GM18873 (cell line): ENCODE data around the gene CPZ.
"Not testable (repeated sequence)": the region's sequence is repeated elsewhere in the genome, so short reads cannot be mapped to it uniquely, and the experiment has no call there.

Experiments used
- ATAC-seq: cut with Tn5 transposase; IDR thresholded peaks from one replicate; pipeline ENCODE4 v1.9.1; 2021; ENCODE audit warnings: mild to moderate bottlenecking, moderate library complexity, moderate number of reproducible peaks; ENCODE audit not compliant: unreplicated experiment, low FRiP score

The CPZ gene

DNA sequence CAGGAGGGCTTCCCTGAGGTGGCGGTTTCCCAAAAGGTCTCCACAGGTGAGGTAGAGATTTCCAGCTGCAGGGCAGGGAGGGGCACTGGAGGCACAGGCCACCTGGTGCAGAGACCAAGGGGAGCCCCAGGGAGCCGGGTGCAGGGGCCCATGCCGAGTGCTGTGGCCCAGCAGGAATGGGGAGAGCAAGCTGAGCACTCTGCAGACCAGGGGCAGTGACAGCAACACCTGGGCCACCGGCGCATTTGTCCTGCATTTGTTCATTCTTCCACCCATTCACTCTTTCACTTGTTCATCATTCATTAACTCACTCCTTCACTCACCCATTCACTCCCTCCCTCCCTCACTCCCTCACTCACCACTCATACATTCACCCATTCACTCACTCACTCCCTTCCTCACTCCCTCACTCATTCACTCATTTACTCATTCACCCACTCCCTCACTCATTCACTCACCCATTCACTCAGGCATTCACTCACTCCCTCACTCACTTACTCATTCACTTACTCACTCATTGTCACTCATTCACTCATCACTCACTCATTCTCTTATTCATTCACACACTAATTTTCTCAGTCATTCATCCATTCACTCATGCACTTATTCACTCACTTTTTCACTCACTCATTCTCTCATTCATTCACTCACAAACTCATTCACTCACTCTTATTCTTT lies 16.3 kb downstream of the CPZ start:
- no peak for ATAC-seq

DNA sequence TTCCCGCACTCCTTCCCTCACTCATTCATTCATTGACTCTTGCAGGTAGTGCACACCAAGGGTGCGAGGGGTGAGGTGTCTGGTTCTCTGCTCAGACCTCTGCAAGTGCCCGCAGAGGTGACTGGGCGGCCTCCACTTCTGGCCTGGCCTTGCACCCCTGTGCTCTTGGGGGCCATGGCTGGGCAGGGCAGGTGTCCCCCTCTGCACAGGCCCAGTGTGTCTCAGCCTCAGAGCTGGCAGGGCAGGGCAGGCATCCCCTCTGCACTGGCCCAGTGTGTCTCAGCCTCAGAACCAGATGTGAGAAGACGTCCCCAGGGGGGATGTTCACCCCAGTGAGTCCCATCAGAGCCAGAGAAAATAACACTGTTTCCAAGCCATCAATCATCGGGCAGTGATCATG lies 16.8 kb downstream of the CPZ start:
- ATAC-seq = no peak

DNA sequence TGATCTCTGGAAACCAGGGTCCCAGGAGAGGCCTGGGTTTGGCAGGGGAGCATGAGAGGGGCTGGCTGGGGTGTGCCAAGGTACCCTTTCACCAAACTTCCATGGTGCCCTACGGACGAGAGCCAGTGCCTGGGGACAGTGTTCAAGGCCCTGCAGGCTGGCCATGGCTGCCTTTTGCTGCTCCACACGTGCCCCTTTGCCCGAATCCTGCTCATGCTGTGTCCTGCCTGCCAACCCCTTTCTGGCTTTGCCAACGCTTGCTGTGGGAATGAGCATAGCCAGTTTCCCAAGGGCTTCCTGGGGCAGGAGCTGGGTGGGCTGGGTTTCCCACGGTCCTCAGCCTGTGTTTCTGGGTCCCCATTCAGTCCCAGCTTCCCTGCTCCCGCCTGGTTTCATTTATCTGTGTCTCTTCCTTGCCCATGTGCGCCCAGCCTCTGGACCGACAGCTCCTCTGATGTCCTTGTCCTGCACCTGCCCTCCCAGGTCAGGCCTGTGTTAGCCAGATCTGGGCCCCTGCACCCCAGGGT lies 17.3 kb downstream of the CPZ start:
- no peak for ATAC-seq

DNA sequence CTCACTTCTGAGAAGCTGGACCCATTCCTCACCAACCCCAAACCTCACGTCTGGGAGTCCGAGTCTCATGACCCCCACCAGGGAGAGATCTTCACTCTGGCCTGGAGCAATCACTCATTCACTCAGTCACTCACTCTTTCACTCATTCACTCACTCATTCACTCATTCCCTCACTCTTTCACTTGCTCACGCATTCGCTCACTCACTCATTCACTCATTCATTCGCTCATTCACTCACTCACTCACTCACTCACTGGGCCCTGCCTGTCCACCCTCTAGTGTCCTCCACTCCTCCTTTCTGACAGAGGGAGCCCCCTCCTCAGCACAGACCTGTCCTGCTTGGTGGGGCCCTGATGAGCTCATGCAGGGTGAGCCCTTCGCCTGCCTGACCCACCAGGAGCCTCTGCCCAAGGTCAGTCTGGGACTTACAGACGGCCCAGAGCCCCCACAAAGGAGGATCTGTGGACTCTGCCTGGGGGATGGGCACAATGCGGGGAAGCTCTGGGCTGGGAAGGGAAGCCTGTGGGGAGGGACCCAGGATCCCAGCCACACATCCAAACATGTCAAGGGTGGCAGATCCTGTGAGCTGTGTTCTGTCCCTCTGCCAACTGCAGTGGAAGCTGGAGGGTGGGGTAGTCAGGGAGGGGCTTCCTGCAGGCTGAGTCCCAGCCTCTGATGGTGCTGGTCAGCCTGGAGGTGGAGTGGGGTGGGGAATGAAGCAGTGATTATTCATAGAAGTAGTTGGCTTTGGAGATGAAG lies 18.5 kb downstream of the CPZ start:
- no peak for ATAC-seq

DNA sequence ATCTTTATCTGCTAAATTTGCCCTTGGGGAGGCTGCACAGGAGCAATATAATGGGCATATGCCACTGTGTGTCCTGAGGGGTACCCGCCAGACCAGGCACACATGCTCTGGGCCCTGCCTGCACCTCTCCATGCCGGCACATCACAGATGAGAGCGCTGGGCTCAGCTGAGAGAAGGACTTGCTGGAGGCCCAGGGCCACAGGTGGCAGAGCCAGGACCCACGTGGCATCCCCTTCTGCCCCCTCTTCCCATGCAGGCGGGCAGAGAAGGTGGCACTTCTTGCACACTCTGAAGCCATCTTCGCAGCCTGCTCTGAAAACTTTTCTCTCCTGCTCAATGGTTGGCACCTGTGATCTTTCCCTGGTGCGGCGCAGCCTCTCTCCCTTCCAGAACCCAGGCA lies 20.1 kb downstream of the CPZ start:
- no peak for ATAC-seq

DNA sequence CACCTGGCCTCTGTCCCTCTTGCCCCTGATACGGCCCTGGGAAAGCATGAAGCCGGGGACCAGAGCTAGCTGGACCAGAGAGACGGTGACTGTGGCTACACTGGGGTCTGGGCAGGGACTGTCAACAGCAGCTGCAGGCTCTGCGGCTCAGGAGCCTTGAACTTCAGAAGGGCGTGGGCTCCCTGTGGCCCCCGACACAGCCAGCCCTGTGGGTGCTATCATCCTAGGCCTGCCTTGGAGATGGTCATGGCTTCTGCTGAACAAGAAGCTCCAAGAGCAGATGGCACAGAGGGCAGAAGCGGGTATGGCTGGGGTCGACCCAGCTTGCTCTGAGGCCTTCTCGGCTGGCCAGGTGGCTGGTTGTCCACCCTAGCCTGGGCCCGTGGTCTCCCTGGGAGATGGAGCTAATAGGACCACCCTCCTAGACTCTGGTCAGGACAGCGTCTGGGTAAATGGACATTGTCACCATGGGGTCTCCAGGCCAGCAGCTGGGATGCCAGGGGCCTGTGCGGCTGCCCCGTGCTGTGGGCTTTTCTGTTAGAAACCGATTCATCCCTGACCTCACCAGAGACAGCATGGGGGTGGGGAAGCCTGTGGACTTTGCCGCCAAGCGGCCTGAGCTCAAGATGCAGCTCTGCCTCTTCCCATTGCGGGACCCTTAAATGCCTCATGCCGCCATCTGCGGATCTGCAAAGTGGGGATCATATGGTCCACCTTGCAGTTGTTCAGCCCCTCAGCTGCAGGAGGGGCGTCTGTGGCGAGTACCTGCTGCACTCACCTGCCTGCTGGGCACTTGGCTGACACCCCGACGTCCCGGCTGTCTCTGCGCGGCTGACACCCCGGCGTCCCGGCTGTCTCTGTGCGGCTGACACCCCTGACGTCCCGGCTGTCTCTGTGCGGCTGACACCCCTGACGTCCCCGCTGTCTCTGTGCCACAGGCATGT lies 21.1 kb downstream of the CPZ start:
- no peak for ATAC-seq

DNA sequence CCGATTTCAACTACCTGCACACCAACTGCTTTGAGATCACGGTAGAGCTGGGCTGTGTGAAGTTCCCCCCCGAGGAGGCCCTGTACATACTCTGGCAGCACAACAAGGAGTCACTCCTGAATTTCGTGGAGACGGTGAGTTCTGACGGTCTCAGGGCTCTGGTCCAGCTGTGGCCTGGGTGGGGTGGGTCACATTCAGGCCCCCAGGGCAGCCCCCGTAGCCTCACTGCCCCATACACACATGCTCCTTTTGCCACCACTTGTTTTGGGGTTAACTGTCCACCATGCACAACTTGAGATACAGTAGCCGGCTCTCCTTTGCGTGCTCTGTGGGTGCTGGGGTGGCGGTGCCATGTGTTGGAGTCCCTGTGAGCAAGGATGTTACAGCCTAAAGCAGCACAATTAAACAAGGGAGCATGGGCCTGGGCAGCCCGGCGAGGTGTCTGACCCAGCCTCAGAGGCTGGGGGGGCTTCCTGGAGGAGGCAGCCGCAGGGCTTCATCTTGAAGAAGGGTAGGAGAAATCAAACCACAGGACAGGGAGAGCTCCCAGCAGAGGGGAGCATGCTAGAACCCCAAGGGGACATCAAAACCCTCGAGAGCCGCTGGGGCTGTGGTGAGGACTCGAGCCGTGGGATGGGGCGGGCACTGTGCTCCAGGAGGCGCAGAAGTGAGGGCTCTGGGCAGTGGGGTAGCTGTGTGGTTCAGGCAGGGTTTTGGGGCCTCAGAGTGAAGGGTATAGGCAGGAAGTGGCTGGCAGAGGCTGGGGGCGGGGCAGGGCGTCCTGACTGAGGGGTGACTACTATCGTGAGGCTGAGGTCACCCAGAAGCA lies 22.0 kb downstream of the CPZ start:
- no peak for ATAC-seq

DNA sequence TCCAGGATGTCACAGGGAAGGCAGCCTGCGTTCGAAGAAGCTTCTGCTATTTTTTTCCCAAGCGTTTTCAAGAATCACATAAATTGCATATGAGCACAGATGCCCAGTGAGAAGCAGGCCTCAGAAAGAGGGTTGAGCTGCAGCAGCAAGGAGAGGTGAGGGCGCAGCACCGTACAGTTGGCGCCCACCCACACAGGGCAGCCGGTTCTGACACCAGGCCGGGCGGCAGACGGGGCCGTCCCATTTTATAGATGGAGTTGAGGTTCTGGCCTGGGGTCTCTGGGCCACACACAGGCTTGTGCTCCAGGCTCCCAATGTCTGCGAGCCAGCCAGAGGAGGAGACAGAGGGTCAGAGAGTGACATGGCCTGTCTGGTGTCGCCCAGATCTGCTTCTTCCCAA lies 22.8 kb downstream of the CPZ start:
- ATAC-seq = no peak

DNA sequence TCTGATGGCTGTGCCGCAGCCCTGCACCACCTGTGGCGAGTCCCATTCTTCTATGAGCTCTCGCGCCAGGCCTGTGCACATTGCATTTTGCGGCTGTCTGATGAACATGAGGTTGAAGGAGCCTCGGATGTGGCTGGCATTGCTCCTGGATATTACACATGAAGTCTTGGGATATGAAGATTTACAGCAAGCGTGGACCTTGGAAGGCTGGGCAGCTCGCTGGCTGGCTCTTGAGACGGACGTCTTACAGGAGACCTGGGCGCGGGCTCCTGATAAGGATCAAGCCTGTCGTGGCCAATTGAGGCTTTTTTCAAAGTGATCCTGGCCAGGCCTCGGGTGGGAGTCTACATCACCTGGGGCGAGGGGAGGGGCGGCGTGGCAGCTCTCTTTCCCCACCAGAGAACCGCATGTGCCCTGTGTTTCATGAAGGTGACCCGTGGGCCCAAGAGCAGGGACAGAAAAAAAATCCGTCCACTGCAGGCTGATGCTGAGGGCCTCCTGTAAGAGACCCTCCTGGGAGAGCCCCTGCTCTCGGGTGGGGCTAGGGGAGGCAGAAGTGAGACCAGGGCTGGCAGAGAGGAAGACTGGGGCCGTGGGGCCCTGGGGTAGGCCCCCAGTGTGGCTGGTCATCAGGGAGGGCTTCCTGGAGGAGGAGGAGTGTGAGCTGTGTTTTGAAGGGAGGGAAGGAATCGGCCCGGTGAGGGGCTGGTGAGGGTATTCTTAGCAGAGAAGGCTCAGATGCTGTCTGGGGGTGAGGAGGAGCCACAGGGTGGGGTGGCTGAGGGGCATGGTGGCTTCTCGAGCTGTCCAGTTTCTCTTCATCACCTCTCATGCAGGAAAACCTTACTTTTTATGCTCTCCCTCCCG lies 23.6 kb downstream of the CPZ start:
- no peak for ATAC-seq

DNA sequence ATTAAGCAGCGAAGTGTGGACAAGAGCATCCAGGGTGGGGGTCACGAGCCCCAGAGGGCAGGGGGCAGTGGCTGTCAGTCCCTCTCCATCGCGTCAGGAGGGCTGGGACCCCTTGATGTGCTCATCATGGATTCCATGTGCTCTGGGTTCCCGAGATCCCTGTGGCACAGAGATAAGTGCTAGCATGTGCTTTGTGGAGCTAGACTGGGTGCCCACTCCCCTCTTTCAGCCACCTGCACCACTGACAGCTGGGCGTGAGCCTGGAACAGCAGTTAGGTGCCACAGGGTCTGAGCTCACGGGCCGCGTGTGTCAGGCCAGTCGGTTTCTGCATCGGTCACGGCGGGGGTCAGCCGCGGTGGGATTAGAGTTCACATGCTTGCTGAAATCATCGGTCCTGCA lies 24.3 kb downstream of the CPZ start:
- ATAC-seq = no peak

DNA sequence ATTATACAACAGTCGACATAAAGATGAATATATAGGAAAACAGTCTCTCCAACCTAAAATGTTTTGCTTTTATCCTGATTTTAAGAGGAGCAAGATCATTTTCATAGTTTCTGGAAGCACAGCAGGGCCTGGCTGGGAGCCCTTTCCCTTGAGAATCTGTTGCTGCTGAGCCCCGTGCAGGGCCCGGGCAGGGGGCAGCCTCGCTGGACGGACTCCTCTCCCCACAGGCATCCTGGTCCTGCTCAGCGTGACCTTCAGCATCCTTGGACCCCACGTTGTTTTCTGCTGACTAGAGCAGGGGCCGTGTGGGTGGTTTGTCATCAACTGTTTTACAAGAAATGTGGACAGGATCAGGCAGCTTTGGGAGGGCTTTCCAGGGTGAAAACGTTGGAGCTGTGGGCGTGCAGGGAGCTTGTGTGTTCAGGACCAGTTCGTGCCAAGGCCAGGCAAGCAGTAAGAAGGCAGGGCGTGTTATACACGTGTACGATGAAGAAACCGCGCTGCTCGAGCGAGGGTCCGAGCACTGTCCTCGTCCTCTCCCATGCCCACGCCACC lies 25.0 kb downstream of the CPZ start:
- ATAC-seq = no peak

DNA sequence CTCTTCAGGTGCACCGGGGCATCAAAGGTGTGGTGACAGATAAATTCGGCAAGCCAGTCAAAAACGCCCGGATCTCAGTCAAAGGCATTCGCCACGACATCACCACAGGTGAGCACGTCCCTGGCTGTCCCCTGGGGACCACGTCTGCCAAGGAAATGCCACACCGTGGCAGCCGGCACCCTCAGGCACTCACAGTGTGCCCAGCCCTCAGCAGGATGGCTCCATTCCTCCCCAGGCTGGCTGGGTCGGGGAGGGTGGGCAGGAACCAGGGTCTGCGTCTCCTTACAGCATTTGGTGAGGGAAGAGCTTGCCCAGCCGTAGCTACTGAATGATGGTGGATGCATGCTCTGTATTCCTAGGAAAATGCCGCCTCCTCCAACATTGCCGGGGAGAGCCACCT lies 25.9 kb downstream of the CPZ start:
- no peak for ATAC-seq

DNA sequence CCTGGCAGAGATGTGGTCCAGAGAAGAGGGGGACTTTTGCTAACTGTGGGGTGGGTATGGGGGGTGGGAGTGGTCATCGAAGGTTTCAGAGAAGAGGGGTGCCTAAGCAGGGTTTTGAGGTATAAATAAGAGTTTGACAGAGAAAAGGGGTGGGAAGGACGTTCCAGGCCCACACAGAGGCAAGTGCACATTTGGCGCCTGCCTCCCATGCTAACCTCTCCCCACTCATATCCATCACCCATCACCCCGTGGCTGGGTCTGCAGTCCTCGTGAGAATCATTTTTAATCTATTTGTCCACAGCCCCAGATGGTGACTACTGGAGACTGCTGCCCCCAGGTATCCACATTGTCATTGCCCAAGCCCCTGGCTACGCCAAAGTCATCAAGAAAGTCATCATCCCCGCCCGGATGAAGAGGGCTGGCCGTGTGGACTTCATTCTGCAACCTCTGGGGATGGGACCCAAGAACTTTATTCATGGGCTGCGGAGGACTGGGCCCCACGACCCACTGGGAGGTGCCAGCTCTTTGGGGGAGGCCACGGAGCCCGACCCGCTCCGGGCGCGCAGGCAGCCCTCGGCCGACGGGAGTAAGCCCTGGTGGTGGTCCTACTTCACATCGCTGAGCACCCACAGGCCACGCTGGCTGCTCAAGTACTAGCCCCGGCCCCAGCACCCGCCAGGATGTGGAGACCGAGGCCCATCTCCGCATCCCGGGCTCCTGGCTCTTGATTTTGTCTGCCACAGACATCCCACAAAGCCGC lies 26.6 kb downstream of the CPZ start:
- no peak for ATAC-seq

DNA sequence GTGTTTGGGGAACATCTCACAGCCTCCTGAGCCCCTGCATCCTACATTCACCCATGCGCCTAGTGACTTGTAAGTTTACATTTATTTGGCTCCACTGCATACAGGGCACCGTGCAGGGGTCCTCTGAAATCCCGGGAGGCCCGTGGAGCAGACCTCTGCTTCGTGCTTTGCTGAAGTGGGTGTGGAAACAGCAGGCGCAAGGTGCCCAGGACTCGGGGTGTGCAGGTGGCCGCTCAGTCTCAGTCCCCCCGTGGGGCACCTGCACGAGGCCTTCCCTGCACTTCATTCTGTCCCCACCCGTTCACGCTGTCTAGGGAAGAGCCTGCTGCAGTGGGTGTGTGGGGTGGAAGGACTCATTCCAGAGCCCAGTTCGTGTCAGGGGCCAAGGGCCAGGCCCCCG lies 28.6 kb downstream of the CPZ start:
- ATAC-seq = not testable (repeated sequence)

DNA sequence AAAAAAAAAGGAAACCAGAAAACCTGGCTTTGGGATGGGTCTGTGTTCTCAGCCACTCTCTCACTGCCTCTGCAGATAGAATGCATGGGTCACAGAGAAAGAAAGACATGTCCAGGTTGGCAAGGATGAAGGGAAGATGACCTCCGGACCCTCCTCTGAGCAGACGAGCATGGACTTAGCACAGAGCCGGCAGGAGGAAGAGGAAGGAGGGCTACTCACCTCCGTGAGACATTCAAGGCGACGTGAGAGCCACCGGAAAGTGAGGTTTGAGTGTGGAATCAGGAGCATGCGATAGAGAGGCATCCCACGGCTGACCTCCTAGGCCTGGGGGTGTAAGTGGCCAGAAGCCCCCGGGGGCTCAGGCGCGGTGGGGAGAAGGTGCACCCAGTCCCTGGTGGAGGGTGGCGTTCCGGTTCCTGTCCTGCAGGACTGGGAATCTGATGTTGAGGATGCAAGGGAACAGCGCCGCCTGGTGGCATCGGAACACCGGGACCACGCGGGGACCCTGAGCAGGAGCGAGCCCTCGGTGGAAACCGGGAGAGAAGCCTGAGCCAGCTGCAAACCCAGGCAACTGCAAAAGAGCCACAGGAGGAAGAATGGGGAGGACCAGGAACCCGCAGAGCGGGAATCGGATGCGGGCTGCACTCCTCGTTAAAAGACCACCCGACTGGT lies 32.2 kb downstream of the CPZ start:
- not testable (repeated sequence) for ATAC-seq

DNA sequence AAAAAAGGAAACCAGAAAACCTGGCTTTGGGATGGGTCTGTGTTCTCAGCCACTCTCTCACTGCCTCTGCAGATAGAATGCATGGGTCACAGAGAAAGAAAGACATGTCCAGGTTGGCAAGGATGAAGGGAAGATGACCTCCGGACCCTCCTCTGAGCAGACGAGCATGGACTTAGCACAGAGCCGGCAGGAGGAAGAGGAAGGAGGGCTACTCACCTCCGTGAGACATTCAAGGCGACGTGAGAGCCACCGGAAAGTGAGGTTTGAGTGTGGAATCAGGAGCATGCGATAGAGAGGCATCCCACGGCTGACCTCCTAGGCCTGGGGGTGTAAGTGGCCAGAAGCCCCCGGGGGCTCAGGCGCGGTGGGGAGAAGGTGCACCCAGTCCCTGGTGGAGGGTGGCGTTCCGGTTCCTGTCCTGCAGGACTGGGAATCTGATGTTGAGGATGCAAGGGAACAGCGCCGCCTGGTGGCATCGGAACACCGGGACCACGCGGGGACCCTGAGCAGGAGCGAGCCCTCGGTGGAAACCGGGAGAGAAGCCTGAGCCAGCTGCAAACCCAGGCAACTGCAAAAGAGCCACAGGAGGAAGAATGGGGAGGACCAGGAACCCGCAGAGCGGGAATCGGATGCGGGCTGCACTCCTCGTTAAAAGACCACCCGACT lies 37.8 kb downstream of the CPZ start:
- ATAC-seq = not testable (repeated sequence)

DNA sequence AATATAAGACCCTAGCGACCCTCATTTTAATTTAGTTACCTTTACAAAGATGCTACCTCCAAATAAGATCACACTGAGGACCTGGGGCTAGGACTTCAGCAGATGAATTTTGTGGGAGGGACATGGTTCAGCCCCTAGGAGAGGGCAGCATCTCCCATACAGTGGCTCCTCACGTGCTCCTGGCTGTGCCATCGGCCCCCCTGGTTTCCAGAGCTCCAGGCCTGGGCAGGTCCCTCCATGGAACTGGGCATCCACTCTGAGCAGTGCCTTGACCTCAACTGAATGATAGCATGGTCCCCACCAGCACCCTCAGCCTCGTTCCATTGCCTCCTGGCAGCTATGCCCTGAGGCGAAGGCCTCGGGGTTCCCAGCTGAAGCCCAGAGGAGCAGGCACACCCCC lies 39.3 kb downstream of the CPZ start:
- not testable (repeated sequence) for ATAC-seq
